A549 (cell line): ENCODE data around the gene PSMC3IP. TPM values are rescaled to one million over a fixed set of nuclear protein-coding genes. Genes with fewer than 3 reads are reported as not detected.

Experiments
- ATOH8 ChIP-seq: fragments of 250-450 bp; sonication (Bioruptor Pico); IDR thresholded peaks from 2 replicates; pipeline ENCODE4 v1.5.0; 2020; ENCODE audit warnings: low read depth, mild to moderate bottlenecking, moderate library complexity
- BCL3 ChIP-seq: fragments of >200 bp; sonication (Bioruptor Twin); formaldehyde crosslinking; IDR thresholded peaks from 3 replicates; pipeline ENCODE4 v1.6.1; 2016
- CBX8 ChIP-seq: fragments of 200-600 bp; sonication (generic); IDR thresholded peaks from 2 replicates; pipeline ENCODE4 v1.6.1; 2016
- CEBPB ChIP-seq, 2 experiments: fragments of >200 bp in 1 of 2; sonication (Bioruptor Twin) in 1 of 2; formaldehyde crosslinking in 1 of 2; IDR thresholded peaks; 2 replicates each; pipeline ENCODE4 v1.6.1; 2012 to 2016
- CHD4 ChIP-seq: fragments of 200-600 bp; sonication (generic); IDR thresholded peaks from 2 replicates; pipeline ENCODE4 v1.6.1; 2016; ENCODE audit warnings: antibody characterized with exemption, mild to moderate bottlenecking, borderline replicate concordance
- CTCF ChIP-seq: fragments of >200 bp; sonication (Bioruptor Twin); formaldehyde crosslinking; IDR thresholded peaks from 3 replicates; pipeline ENCODE4 v1.5.1; 2016
- E2F6 ChIP-seq: IDR thresholded peaks from 2 replicates; pipeline ENCODE4 v1.6.1; 2012; ENCODE audit warnings: low read depth, borderline replicate concordance
- EHMT2 ChIP-seq: fragments of 200-600 bp; sonication (generic); IDR thresholded peaks from 2 replicates; pipeline ENCODE4 v1.6.1; 2016; ENCODE audit warnings: antibody characterized with exemption, low read depth, mild to moderate bottlenecking, moderate library complexity
- FOSL2 ChIP-seq, 2 experiments: fragments of 450-650 bp in 1 of 2; fragments of >200 bp in 1 of 2; sonication (Bioruptor Twin) in 1 of 2; formaldehyde crosslinking; IDR thresholded peaks; 2 replicates each; pipeline versions ENCODE4 v1.5.0 to v1.6.1; 2016 to 2020; ENCODE audit warnings: mild to moderate bottlenecking in 1 of 2, moderate library complexity in 1 of 2
- GATA3 ChIP-seq: IDR thresholded peaks from 2 replicates; pipeline ENCODE4 v1.6.1; 2012; ENCODE audit warnings: borderline replicate concordance
- HDAC2 ChIP-seq: fragments of 200-600 bp; sonication (generic); IDR thresholded peaks from 2 replicates; pipeline ENCODE4 v1.6.1; 2016
- HES2 ChIP-seq: fragments of >200 bp; sonication (Bioruptor Twin); formaldehyde crosslinking; IDR thresholded peaks from 2 replicates; pipeline ENCODE4 v1.6.1; 2016
- HMGXB4 ChIP-seq: fragments of 250-450 bp; sonication (Bioruptor Pico); IDR thresholded peaks from 2 replicates; pipeline ENCODE4 v1.5.0; 2021; ENCODE audit warnings: mild to moderate bottlenecking, moderate library complexity, borderline replicate concordance
- JUNB ChIP-seq: fragments of >200 bp; sonication (Bioruptor Twin); formaldehyde crosslinking; IDR thresholded peaks from 2 replicates; pipeline ENCODE4 v1.6.1; 2016
- KDM1A ChIP-seq: fragments of 200-600 bp; sonication (generic); IDR thresholded peaks from 2 replicates; pipeline ENCODE4 v1.6.1; 2016; ENCODE audit warnings: low read depth, mild to moderate bottlenecking
- MAFK ChIP-seq: fragments of 450-650 bp; IDR thresholded peaks from 2 replicates; pipeline ENCODE4 v1.6.1; 2014; ENCODE audit not compliant: partially characterized antibody
- MAZ ChIP-seq: fragments of 150-350 bp; IDR thresholded peaks from 2 replicates; pipeline ENCODE4 v1.6.1; 2014; ENCODE audit warnings: antibody characterized with exemption, low read depth, low read length, borderline replicate concordance
- NFE2L2 ChIP-seq: fragments of 150-350 bp; conservative IDR thresholded peaks from 2 replicates; pipeline ENCODE4 v1.6.1; 2014; ENCODE audit warnings: low read length
- NPAS2 ChIP-seq: fragments of 250-450 bp; sonication (Bioruptor Pico); IDR thresholded peaks from 2 replicates; pipeline ENCODE4 v1.8.0; 2022; ENCODE audit warnings: mild to moderate bottlenecking, moderate library complexity, borderline replicate concordance
- PBX3 ChIP-seq: IDR thresholded peaks from 2 replicates; pipeline ENCODE4 v1.6.1; 2012
- PHF8 ChIP-seq: fragments of 200-600 bp; sonication (generic); IDR thresholded peaks from 2 replicates; pipeline ENCODE4 v1.6.1; 2016; ENCODE audit warnings: low read depth, mild to moderate bottlenecking, antibody characterized with exemption, moderate library complexity, borderline replicate concordance
- RAD21 ChIP-seq, 2 experiments: fragments of >200 bp in 1 of 2; sonication (Bioruptor Twin) in 1 of 2; formaldehyde crosslinking in 1 of 2; IDR thresholded peaks in 1 of 2; conservative IDR thresholded peaks in 1 of 2; 2 replicates in 1 of 2; 3 replicates in 1 of 2; pipeline ENCODE4 v1.6.1; 2012 to 2018; ENCODE audit warnings: inconsistent platforms in 1 of 2
- RCOR1 ChIP-seq: fragments of 150-350 bp; IDR thresholded peaks from 2 replicates; pipeline ENCODE4 v1.6.1; 2014; ENCODE audit warnings: antibody characterized with exemption, low read length, low read depth
- REST ChIP-seq: fragments of 200-600 bp; sonication (generic); IDR thresholded peaks from 2 replicates; pipeline ENCODE4 v1.6.1; 2016; ENCODE audit warnings: antibody characterized with exemption, mild to moderate bottlenecking, moderate library complexity
- SMC3 ChIP-seq: fragments of >200 bp; sonication (Bioruptor Twin); formaldehyde crosslinking; IDR thresholded peaks from 3 replicates; pipeline ENCODE4 v1.6.1; 2018; ENCODE audit warnings: inconsistent platforms
- SREBF2 ChIP-seq: fragments of 450-650 bp; IDR thresholded peaks from 2 replicates; pipeline ENCODE4 v1.6.1; 2014; ENCODE audit warnings: mild to moderate bottlenecking, moderate library complexity
- TFCP2L1 ChIP-seq: fragments of 250-450 bp; sonication (Bioruptor Pico); IDR thresholded peaks from 2 replicates; pipeline ENCODE4 v1.5.0; 2021; ENCODE audit warnings: mild to moderate bottlenecking
- TP53 ChIP-seq: fragments of 250-450 bp; sonication (Bioruptor Pico); IDR thresholded peaks from 2 replicates; pipeline ENCODE4 v1.5.0; 2021; ENCODE audit warnings: mild to moderate bottlenecking, moderate library complexity
- ZNF302 ChIP-seq: fragments of 250-450 bp; sonication (Bioruptor Pico); IDR thresholded peaks from 2 replicates; pipeline ENCODE4 v1.9.0; 2021; ENCODE audit warnings: inconsistent platforms, mild to moderate bottlenecking, moderate library complexity
- polyA plus RNA-seq, 4 experiments: library from polyadenylated mRNA; depleted of rRNA in 3 of 4; stranded (reverse); fragments of >200 nt; fragmentation: RNase III in 1 of 4; extraction: RNeasy Plus Mini Kit Qiagen cat#74134 plus additional on column Dnase treatment in 1 of 4; gene quantifications; 2 replicates in 3 of 4; 3 replicates in 1 of 4; pipeline ENCODE4 v1.2.3, GENCODE V29; 2011 to 2017

The PSMC3IP gene
- polyA plus RNA-seq, 2 of the 4 experiments (the other 2 are of a cell fraction) = 26.1 to 37.9 TPM

GRCh38 chr17:42623732-42624596 lies 46.4 kb upstream of the PSMC3IP start (continued):
- TF ChIP-seq CTCF = peak; percentile 29; the same call in 2 of the 3 replicates
- TF ChIP-seq CEBPB (IDR thresholded peaks at IDR 0.05) = no peak
- TF ChIP-seq BCL3 = no peak
- no peak for TF ChIP-seq CHD4
- no peak for TF ChIP-seq NPAS2 (CRISPR knock-in tag)
- no peak for TF ChIP-seq TP53 (CRISPR knock-in tag)
- no peak for TF ChIP-seq PHF8
- TF ChIP-seq CBX8 = no peak
- no peak for TF ChIP-seq HMGXB4
- 0 out of 2 replicates have a peak, but pooled peaks have one; percentile 20 for TF ChIP-seq EHMT2
- TF ChIP-seq SREBF2 = no peak
- peak; percentile 41; the same call in 1 of the 2 replicates for TF ChIP-seq JUNB
- TF ChIP-seq KDM1A = no peak
- TF ChIP-seq NFE2L2 = no peak
- no peak for TF ChIP-seq HES2
- no peak for TF ChIP-seq REST
- no peak for TF ChIP-seq HDAC2
- no peak for TF ChIP-seq TFCP2L1 (CRISPR knock-in tag)
- no peak for TF ChIP-seq ATOH8
- TF ChIP-seq RAD21 (conservative IDR thresholded peaks at IDR 0.05 in 1 of 2, IDR thresholded peaks at IDR 0.05 in 1 of 2) = peak in 1 of 2 experiments; percentile 12; a peak in 2 of 5 replicates
- TF ChIP-seq FOSL2 (IDR thresholded peaks at IDR 0.05) = peak; percentile 30; the same call in 1 of the 2 replicates
- TF ChIP-seq FOSL2 (CRISPR knock-in tag; IDR thresholded peaks at IDR 0.05) = peak; percentile 86
- TF ChIP-seq MAZ = no peak
- TF ChIP-seq RCOR1 = no peak
- TF ChIP-seq E2F6 = no peak
- no peak for TF ChIP-seq ZNF302 (CRISPR knock-in tag)
- TF ChIP-seq GATA3 = no peak
- no peak for TF ChIP-seq MAFK
- TF ChIP-seq SMC3 = 0 out of 3 replicates have a peak, but pooled peaks have one; percentile 8
- peak; percentile 26; the same call in 1 of the 2 replicates for TF ChIP-seq PBX3
